Measurements from ENCODE around the gene BTNL3.
"Not testable (repeated sequence)": the region's sequence is repeated elsewhere in the genome, so short reads cannot be mapped to it uniquely, and the experiment has no call there.

BTNL3 gene

DNA sequence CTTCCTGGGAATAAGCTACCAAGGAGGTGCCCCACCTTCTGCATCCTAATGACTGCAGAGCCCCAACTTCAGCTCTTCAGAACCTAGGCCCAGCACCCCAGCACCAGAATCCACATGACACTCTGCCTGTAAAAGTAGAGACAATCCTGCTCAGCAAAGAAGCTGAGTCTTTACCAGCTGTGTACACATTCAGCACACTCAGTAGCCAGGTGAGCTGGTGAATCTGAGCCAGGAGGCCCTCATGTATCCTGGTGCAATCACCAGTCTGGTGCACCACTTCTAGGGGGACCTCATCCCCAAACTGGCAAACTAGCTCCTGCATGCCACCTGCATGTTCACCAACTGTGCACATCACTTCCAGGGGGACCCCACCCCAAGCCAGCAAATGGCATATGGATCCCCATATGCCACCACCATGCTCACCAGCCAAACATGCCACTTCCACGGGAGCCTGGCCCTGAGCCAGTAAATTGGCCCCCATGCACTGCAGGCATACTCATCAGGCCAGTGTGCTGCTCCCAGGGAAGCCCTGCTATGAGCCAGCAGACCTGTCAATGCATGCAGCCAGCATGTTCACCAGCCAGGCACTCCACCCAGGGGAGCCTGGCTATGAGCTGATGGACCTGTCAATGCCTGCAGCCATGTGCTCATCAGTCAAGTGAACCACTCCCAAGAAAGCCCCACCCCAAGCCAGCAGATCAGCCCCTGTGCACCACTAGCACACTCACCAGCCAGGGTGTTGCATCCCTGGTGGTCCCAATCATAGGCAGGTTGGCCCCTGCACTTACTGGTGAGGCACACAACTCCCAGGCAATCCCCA lies 35.8 kb downstream of the BTNL3 start:
- DNase-seq, result no peak

DNA sequence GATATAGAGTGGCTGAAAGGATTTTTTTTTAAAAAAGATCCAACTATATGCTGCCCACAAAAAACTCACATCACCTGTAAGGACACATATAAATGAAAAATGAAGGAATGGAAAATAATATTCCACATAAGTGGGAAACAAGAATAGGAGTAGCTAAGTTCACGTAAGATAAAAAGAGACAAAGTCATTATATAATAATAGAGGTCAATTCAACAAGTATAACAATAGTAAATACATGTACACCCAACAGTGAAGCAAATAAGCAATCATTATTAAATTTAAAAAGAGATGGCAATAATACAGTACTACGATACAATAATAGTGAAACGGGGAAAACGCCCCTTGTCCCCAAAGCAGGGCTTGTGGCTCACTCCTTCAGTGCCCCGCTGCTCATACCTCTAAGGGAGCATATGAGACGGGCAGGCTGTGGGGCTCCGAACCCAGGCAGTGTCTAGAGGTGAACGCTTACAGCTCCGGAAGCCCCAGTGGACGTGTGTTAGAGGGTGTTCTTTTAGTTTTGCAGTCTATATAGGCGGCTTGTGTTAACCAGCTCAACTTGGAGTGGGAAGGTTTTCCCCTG lies 38.9 kb downstream of the BTNL3 start:
- DNase-seq, result no peak

DNA sequence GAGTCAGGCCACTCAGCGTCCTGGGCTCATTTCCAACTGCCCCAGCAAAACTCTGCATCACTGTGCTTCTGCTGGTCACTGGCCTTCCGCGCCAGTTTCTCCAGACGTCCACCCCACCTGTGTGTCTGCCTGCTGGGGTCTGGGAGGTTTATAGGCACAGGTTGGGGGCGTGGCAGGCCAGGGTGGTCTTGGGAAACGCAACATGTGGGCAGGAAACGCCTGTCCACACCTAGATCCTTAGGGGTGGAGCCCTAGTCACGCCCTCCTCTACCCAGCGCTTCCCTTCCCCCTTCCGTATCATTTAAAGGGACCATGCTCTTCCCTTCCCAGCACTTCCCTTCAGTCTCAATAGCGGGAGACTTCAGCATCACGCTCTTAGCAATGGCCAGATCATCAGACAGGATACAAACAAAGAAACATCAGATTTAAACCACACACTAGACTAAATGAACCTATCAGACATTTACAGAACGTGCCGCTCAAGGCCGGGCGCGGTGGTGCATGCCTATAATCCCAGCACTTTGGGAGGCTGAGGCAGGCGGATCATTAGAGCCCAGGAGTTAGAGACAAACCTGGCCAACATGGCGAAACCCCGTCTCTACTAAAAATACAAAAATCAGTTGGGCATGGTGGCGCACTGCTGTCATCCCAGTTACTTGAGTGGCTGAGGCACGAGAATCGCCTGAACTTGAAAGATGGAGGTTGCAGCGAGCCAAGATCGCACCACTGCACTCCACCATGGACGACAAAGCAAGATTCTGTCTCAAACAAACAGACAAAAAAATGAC lies 39.6 kb downstream of the BTNL3 start:
- DNase-seq, result no peak

DNA sequence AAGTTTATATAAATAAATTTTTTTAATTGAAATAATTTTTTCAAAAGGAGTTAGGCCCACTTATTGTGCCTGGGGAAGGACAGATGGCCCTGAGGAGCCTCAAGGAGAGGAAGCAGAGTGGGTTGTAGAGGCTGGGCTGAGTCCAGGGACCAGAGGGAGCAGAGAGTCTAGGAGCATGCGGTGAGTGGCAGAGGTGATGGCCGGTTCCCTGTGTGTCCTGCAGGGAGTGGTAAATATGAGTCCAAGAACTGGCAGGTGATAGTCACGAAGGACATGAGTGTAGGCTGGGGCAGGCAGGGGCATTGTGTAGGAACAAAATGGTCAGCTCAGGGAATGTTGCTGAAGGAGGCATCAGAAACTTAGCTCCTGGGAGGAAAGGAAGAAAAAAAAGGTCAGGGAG lies 43.1 kb downstream of the BTNL3 start:
- no peak for DNase-seq

DNA sequence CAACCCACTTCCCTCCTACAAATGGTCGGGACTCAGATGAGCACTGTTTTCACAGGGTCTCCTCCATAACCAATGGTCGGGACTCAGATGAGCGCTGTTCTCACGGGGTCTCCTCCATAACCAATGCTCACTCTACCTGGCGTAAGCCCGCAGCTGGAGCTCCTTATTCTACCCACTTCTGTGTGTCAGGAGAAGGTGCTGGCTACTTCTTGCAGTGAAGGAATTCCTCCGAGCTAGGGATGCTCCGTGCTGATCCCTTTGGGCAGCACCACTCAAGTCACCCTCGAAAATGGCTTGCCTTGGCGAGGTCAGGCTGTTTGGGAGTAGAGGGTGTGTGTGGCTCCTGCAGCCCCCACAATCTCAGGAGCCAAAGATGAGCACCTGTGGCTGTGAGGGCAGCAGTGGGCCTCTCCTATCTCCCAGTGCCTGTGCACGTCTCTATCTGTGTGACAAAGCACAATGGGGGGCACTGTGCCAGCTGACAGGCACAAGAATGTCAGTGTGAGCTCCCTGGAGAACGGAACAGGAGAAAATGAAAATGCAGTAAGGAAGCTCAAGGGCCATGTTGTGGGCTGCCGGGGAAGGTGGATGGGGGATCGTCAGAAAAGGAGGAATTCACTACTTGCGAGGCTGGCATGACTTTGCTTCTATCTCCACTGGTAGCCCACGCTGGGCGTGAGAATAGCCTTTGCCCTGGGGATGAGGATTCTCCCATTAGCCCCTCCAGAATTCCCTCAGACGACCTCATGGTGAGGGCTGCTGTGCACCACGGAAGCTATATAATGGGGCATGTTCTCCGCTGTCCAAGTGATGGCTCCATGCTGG lies 47.6 kb downstream of the BTNL3 start:
- no peak for DNase-seq

DNA sequence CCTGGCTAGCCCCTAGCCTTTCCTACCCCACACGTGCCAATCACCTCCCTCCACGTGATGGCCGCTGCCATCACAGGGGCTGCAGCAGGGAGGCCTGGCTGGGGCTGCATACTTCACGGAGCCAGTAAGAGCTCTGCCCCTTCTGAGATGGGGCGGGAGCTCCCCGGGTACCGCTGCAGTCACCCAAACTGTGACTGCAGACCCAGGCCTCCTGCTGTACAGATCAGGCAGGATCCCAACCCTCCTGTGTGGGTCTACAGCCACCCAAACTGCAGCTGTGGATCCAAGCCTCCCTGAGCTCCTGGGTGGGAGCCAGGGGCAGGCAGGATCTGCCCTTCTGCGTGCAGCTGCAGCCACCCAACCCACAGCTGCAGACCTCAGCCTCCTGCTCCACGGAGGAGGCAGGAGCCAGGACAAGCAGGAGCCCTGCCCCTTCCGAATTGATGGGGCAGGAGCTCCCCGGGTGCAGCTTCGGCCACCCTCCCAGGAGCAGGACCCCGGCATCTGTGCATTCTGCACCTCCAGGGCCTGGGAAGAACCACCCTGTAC lies 48.2 kb downstream of the BTNL3 start:
- DNase-seq, result no peak

DNA sequence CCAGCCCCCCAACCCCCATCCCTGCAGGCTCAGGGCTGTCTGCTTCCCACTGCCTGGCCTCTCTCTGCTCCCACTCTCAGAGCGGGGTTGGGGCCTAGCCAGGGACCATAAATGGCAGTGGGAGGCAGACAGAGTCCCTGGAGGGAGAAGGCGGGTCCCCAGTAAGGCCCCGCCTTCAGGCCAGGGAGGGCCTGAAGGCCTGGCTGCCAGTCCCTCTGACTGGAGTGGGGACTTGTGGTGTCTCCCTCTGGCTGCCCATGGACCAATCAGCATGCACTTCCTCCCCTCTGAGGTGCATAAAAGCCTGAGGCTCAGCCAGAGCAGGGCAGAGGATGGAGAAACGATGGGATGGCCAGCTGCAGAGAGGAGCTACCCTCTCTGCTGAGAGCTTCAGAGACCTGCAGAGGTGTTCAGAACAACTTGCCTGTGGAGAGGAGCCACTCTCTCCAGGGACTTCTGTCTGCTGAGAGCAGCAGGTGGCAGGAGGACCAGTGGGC lies 48.8 kb downstream of the BTNL3 start:
- DNase-seq, result no peak

DNA sequence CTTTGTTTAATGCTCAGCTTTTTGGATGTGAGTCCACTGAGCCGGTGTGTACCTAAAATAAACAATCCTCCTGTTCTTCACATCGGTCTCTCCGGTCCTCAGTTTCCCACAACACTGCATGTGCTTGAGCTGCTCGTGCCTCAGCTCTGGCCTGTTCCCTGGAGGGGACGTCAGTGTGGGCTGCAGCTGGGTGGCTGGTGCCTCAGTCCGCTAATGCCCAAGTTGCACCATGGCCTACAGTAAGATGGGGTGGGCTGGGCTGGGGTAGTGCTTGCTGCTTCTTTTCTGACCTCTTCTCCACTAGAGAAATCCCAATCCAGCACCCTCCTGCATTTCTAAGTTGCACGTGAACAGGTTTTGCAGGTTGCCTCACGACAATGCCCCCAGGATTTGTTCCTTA lies 50.8 kb downstream of the BTNL3 start:
- no peak for DNase-seq

DNA sequence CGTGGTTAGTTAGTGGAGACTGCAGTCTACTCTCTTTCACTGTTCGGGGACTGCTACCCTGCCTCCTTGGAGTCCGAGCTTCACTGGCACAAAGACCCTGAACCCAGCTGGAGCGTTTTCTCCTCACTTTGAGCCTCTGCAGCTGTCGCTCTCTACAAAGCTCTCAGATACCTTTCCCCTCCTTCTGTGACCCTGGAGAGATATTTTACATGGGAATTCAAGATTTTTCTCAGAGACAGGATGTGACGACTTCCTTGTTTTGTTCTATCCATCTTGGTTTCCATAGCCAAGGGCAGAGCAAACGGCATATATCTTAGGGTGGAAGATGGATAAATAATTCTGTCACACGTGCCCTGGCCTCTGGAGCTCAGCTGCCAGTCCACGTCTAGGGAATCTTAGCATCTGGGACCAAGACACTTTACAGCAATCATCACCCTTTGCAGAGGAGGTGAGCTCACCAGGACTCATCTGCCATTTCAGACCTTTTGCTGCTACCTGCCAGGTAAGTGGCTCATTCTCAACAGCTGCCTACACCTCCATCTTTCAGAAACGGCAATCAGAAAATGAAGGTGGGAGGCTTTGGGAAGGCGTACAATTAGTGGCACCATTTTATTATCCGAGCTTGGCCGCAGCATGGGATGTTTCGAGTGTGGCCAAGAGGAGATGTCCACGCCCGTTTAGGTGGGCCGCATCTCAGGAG lies 51.4 kb downstream of the BTNL3 start, which contains the start of gene BTNL9:
TSS of gene BTNL9 (plus strand) at position 336 of the 700 bp plus-strand sequence. CDS start 5,224 bp downstream, outside the sequence.
- DNase-seq, result no peak

DNA sequence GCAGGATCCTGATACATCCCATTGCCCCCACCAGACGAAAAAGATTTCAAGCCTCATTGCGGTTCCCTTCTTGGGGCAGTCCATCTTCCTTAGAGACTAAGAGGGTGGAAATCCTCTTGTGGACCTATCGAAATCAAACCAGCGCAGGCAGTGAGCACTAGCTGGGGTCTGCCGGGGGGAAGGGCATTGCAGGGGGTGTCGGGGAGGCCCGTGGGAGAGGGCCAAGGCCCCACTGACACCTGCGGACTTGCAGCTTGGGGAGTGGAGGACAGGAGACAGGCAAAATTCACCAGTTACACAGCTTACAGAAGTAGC lies 51.9 kb downstream of the BTNL3 start:
- DNase-seq, result no peak

DNA sequence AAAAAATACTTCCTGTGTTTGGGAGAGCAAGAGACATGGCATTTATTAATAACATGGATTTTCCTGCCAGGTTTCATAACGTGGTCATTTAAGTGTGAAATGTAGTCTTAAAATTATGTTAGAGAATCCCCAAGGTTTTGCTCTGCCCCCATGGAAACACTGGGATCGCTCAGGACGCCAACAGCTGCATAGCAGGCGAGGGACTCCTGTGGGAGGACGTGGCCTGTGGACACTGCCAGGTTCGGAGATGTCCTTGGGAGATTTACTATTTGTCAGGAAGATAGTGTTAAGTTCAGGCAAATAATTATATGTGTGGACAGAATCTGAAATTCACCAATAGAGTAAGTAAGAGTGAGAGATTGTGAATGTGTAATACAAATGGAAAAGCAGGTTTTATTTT lies 52.4 kb downstream of the BTNL3 start:
- DNase-seq, result no peak

DNA sequence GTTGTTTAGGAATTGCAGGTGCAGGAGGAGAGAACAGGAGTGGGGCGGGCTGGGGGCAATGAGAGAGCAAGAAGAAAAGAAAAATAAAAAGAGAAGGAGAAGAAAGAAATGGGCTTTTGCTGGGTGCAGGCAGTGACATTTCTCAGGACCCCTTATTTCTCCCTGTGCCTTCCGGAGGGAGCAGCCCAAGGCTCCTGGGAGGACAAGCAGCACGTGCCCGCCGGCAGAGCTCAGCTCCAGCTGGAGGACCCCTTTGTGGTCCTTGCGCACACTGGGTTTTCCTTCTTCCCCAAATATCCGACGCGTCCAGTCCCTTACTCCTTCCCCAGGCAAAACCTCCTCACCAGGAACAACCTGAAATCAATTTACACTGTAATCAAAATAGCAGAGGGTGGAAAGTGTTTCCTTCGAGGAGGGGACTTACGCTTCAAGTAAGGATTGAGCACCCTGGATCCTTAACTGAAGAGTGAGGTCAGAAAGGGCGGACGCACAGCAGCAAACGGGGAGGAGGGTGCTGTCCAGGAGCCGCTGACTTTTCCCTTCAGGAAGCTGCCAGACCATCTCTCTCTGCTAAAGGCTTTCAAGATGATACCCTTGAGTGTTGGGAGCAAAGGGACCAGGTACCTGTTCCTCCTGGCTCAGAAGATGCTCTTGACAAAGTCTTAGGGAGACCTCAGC lies 53.5 kb downstream of the BTNL3 start:
- DNase-seq, result no peak

DNA sequence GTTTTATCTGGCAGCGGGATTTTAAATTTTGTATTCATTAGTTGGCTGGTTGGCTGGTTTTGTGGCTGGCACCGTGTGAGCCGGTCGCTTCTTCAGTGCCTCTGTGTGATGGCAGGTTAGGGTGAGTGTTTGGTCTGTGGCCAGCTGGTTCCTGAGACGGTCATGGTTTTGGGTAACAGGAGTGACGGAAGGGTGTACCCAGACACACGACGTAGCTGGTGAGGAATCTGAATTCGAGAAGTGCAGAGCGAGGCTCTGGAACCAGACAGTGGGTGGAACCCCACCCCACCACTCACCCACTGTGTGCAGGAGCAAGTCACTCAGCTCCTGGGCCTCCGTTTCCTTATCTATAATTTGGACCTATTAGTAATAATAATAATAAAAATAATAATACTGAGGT lies 54.1 kb downstream of the BTNL3 start:
- no peak for DNase-seq

DNA sequence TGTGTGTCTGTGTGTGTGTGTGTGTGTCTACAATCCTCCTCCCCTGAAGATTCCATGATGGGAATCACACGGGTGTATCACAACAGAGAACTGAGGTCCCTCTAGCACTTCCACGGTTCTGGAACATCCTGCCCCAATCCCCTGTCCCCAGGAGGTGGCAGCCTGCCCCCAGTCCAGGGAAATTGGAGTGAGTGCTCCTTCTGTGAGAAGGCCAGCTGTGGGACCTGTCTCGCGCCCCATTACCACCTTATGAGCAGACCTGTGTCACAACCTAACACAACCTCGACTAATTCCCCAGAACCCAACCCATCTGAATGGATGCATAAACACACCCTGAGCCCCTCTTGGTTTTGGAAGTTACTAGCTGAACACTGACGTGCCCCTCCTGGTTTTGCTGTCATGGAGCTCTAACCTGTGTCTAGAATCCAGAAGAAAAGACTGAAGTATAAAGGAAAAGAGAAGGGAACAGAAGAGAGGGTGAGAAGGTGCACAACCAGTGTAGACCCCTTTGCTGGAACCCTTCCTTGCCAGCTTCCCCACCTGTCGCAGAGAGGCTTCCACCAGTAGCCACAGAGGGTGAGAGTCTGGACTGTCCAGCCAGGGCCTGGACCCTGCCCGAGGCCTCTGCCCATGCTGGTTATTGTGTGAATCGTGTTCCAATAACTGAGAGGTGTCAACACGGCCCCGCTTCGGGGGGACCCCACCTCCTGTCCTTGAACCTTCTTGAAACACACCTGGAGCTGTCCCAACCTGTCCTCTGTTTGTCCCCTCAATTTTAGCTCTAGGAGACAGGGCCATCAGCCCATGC lies 54.8 kb downstream of the BTNL3 start:
- no peak for DNase-seq

DNA sequence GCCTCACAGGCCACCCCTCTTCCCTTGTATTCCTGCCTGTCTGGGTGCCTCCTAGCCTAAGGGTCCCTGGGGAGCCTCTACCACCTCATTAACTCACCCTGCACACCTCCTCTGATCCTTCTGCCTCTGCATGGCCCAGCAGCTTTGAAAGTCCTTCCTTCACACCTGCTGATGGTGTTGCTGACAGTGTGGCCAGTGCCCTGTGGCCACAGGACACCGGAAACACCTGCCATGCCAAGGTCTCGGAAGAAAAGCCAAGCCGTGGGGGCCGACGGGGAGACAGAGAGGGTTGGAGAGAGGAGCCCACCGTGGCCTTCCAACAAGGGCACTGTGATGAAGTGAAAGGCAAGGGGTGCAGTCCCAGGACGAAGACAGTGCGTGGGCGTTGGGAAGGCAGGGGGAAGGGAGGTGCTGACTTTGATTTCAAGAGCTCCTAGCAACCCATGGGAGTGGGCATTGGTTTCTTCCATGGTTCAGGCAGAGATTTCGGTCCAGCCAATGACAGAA lies 55.5 kb downstream of the BTNL3 start:
- no peak for DNase-seq

DNA sequence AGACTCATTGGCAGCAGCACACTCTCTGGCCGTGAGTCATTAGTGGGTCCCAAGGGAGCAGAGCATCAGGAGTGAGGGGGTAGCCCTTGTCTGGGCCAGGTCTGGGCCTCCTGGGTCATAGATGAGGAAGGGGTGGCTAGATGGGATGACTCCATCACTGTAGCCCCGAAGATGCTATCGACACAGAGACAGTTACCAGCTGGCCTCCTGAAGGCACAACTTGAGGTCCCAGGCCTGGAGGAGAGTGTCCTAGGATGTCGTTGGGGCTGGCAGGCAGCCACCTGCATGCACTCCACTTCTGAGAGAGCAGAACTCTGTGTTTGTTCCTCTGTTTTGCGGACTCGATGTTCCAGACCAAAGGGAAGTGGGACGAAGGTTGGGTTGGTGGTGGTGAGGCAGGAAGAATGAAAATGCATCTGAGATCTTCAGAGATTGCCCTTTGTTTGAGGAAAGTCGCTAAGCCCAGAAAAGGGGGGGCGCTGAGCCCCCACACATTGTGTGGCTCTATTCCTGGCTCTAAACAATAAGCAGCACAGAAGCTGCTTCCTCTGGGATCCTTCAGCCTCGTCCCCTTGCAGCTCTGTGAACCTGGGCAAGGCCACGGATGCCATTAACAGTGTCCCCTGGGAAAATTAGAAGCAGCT lies 56.1 kb downstream of the BTNL3 start:
- no peak for DNase-seq

DNA sequence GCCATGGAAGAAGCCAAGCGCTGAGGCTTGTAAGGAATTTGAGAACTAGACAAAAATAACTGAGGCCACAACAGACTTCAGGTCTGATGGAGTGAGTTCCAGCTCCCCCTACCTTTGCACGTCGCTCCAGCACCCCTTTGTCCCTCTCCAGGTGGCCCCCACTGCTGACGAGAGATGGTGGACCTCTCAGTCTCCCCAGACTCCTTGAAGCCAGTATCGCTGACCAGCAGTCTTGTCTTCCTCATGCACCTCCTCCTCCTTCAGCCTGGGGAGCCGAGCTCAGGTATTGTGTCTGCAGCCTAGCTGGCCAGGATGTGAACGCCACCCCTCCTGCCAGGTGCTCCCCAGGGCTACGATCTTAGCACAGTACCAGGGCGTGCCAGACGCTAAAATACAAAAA lies 56.7 kb downstream of the BTNL3 start:
- DNase-seq, result no peak

DNA sequence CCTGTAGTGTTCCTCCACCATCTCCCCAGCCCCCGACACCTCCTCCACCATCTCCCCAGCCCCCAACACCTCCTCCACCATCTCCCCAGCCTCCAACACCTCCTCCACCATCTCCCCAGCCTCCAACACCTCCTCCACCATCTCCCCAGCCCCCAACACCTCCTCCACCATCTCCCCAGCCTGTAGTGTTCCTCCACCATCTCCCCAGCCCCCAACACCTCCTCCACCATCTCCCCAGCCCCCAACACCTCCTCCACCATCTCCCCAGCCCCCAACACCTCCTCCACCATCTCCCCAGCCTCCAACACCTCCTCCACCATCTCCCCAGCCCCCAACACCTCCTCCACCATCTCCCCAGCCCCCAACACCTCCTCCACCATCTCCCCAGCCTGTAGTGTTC lies 57.2 kb downstream of the BTNL3 start:
- not testable (repeated sequence) for DNase-seq

DNA sequence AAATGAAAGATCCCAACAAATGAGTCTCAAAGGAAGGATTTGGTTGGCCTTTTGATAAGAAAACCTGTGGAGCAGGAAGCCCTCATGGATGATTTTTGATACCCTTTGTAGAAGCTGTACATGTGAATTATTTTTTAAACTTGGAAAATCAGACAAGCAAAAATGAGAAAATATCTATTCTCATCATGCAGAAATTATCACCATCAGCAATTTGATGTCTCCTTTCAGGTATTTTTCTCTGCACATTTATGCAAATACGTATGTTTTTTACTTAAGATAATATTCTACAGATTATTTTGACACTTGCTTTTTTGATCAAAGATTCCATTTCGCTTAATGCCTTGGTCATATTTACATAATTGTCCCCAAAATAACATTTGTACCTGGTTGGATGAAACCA lies 58.6 kb downstream of the BTNL3 start:
- no peak for DNase-seq

DNA sequence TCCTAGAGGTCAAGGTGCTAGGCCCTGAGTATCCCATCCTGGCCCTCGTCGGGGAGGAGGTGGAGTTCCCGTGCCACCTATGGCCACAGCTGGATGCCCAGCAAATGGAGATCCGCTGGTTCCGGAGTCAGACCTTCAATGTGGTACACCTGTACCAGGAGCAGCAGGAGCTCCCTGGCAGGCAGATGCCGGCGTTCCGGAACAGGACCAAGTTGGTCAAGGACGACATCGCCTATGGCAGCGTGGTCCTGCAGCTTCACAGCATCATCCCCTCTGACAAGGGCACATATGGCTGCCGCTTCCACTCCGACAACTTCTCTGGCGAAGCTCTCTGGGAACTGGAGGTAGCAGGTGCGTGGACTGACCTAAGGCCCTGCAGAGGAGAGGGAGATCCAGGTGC lies 59.3 kb downstream of the BTNL3 start:
- no peak for DNase-seq

All from NCI-H1436 treated with DMSO at 0.1 percent for 48 hours (cell line).